Esophagus squamous epithelium (tissue), 5 donors: ENCODE results near the gene BTNL2. TPM values are rescaled to one million over a fixed set of nuclear protein-coding genes. Genes with fewer than 3 reads are reported as not detected.
A peak's percentile ranks its signal among the peaks of the same experiment; 100 is the strongest.

ENCODE experiments used
- DNase-seq: peaks from one replicate; lab custom pipeline; 2025; lab: John Stamatoyannopoulos, UW
- H3K27ac ChIP-seq, 4 donors: fragments of 200-600 bp; sonication (generic); one replicate each; pipeline ENCODE4 v1.5.1; 2016 to 2019; ENCODE audit warnings: mild to moderate bottlenecking in 1 of 4
- H3K27me3 ChIP-seq, 4 donors: fragments of 200-600 bp; sonication (generic); 1 replicate in 3 of 4; 2 replicates in 1 of 4; pipeline versions ENCODE4 v1.5.1 to v1.6.0; 2017 to 2021; ENCODE audit warnings: antibody characterized with exemption in 1 of 4
- H3K36me3 ChIP-seq, 3 donors: fragments of 200-600 bp; sonication (generic); one replicate each; pipeline ENCODE4 v1.5.1; 2016 to 2019
- H3K4me1 ChIP-seq, 3 donors: fragments of 200-600 bp; sonication (generic); one replicate each; pipeline ENCODE4 v1.5.1; 2017 to 2019
- H3K4me3 ChIP-seq, 4 donors: fragments of 200-600 bp; sonication (generic); 1 replicate in 3 of 4; 2 replicates in 1 of 4; pipeline ENCODE4 v1.5.1; 2016 to 2019; ENCODE audit warnings: mild to moderate bottlenecking in 2 of 4, moderate library complexity in 1 of 4
- H3K9me3 ChIP-seq, 3 donors: fragments of 200-600 bp; sonication (generic); one replicate each; pipeline ENCODE4 v1.5.1; 2016 to 2019
- POLR2A ChIP-seq, 4 donors: fragments of 450-650 bp; IDR thresholded peaks; one replicate each; pipeline ENCODE4 v1.6.1; 2017; ENCODE audit warnings: antibody characterized with exemption in 4 of 4, mild to moderate bottlenecking in 4 of 4, moderate library complexity in 3 of 4
- whole genome bisulfite sequencing, 2 donors: methylation state at CpG; one replicate each; pipeline ENCODE4 v1.1.5; 2018; 5-methylcytosine and 5-hydroxymethylcytosine counted together
- intact Hi-C: fragments of 100-400 bp; cut with DNase I; formaldehyde crosslinking; loops from one replicate; pipeline ENCODE4 v1.15.0; 2022
- total RNA-seq, 4 donors: library from RNA; depleted of rRNA; stranded (reverse); fragments of >200 nt; gene quantifications; one replicate each; pipeline ENCODE4 v1.1.0, GENCODE V29; 2016
- TF ChIP-seq, protein P1 (sequence below), 6 experiments: fragments of 450-650 bp in 4 of 6; fragments of 200-600 bp in 2 of 6; sonication (generic) in 2 of 6; IDR thresholded peaks; one replicate each; pipeline ENCODE4 v1.5.1; 2016 to 2019; ENCODE audit warnings: antibody characterized with exemption in 6 of 6, mild to moderate bottlenecking in 4 of 6, moderate library complexity in 4 of 6
- donor health status: DM: yes; HTN: yes; CAD: no.

The BTNL2 gene
- total RNA-seq, 4 donors from 2014 or later, result not detected

DNA sequence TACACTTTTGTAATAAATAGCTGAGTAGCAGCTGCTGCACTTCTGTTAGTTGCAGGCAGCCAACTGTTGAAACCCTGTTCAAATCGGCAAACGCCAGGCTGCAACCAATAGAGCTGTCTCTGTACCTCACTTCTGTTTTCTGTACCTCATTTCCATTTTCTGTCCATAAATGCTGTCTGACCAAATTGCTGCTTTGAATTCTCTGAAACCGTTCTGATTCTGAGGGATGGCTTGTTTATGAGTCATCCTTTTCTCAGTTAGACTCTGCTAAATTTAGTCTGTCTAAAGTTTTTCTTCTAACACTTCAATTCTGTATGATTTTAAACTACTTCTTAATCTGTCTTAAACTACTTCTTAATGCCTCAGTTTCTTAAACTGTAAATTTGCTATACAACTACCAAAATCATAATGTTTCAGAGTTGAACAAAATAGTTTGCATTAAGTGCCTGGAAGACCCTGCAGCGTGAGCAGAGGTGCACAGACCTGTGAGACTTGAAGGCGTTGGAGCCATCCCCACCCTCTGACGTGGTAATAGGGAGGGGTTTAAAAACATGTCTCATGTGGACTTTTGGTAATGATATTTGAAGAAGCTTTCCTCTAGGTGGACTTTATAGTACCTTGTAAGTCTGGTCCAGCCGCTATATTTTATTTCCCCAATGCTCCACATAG, 9.6 kb downstream of the BTNL2 start:
- 51 to 63% methylated on average over 7 of the region's 7 CpGs for WGBS, 2 donors
- DNase-seq, result no peak

DNA sequence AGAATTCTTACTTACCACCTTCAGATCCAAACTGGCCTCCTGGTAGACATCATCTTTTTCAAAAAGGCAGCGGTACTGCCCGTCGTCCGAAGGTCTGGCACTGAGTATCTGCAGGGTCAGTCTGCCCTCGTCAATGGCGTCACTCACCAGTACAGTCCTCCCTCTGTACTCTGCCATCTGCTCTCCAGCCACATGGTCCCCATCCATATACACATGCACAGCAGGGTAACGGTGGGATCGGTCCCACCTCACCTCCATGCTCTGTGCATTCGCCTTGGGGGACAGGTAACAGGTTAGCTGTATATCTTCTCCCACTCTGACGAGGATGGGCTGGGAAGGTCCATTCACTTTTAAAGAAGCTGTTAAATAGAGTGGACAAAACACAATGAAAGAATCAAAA, 11.0 kb downstream of the BTNL2 start:
- Histone ChIP-seq H3K4me1 (peaks cover 5 to 22% (median 5%) of the 10 kb centered on the region in 3 donors), H3K27me3 (no peaks in the 10 kb centered on the region), H3K27ac (no peak overlapping the region), H3K36me3 (no peaks in the 10 kb centered on the region), H3K4me3 (no peak overlapping the region), H3K9me3 (no peaks in the 10 kb centered on the region)
- TF ChIP-seq, protein P1, sequence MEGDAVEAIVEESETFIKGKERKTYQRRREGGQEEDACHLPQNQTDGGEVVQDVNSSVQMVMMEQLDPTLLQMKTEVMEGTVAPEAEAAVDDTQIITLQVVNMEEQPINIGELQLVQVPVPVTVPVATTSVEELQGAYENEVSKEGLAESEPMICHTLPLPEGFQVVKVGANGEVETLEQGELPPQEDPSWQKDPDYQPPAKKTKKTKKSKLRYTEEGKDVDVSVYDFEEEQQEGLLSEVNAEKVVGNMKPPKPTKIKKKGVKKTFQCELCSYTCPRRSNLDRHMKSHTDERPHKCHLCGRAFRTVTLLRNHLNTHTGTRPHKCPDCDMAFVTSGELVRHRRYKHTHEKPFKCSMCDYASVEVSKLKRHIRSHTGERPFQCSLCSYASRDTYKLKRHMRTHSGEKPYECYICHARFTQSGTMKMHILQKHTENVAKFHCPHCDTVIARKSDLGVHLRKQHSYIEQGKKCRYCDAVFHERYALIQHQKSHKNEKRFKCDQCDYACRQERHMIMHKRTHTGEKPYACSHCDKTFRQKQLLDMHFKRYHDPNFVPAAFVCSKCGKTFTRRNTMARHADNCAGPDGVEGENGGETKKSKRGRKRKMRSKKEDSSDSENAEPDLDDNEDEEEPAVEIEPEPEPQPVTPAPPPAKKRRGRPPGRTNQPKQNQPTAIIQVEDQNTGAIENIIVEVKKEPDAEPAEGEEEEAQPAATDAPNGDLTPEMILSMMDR (IDR thresholded peaks at IDR 0.05), result no peak
- no peak for TF ChIP-seq POLR2A (IDR thresholded peaks at IDR 0.05)
- intact Hi-C loops, result no loop called here
- 93 to 95% methylated on average over 7 to 10 of the region's 10 CpGs for WGBS, 2 donors
- DNase-seq, result no peak

More for the DNA sequence above, 9.6 kb downstream of the BTNL2 start:
- H3K36me3 ChIP-seq, result no peaks in the 10 kb centered on the region
- no peak overlapping the region for H3K4me3 ChIP-seq
- H3K4me1 ChIP-seq, result peaks cover 5 to 22% (median 5%) of the 10 kb centered on the region in 3 donors
- H3K27ac ChIP-seq, result no peak overlapping the region
- no peak for TF ChIP-seq POLR2A (IDR thresholded peaks at IDR 0.05)
- TF ChIP-seq, protein P1 (IDR thresholded peaks at IDR 0.05), result no peak
- intact Hi-C loops, result no loop called here
- no peaks in the 10 kb centered on the region for H3K27me3 ChIP-seq
- no peaks in the 10 kb centered on the region for H3K9me3 ChIP-seq

DNA sequence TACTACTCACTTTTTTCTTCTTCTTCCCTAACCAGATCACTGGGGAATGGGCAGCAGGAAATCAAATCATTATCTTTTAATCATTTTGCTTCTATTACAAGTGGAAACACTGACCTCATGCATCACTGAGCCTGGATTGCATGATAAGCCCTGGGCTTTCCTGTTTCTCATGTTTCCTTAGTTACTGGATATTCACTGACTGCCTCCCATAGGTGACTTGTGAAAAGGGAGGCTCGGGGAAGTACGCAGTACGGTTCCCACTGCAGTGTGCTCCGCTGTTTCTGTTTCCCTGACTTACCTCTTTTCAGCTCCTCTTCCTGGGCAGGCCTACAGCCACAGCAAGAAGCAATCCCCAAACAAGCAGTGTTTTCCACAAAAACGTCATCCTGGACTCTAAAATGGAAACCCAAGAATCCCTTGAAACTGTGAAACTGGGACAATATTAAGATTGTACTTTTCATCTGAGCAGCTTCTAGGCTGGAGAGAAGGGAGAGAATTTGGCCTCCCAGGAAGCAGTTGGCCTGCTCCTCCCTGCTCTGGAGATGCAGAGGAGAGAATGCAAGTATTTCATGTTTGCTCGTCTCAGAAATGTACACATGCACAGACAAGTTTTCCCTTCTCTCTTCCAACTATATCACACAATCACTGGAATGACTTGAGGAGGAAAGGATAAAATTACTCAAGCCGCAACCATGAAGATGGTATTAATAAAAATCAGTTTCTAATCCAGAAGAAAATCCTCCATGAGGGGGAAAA, 13.1 kb downstream of the BTNL2 start:
- Histone ChIP-seq H3K27me3 (no peaks in the 10 kb centered on the region), H3K36me3 (no peaks in the 10 kb centered on the region), H3K9me3 (no peaks in the 10 kb centered on the region), H3K4me3 (no peak overlapping the region), H3K4me1 (peaks cover 5 to 22% (median 5%) of the 10 kb centered on the region in 3 donors), H3K27ac (peak overlapping the region; percentile 50 to 73 (median 70))
- no peak for TF ChIP-seq POLR2A (IDR thresholded peaks at IDR 0.05)
- TF ChIP-seq, protein P1 (IDR thresholded peaks at IDR 0.05), result peak in 1 of 6 experiments; percentile 4
- DNase-seq, result no peak
- 25 to 36% methylated on average over 7 of the region's 7 CpGs for WGBS, 2 donors
- intact Hi-C loops, result no loop called here

DNA sequence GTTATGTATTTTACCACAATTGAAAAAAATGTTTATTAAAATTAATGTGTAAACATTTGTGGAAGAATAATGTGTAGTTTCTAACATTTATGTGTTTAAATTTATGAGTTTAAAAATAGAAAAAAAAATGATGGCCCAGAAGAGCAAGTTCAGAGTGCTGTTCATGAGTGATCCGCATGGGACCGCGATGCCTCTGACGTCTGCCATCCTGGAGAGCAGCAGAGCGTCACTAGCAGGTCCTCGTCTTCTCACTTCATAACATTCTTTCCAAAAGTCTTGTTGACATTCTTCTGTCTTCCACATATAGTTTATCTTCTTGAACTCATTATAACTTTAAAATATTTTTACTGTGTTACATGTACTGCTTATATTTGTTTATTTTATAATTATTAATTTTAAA, 15.5 kb downstream of the BTNL2 start:
- peaks cover 5 to 22% (median 5%) of the 10 kb centered on the region in 3 donors for H3K4me1 ChIP-seq
- no peak overlapping the region for H3K27ac ChIP-seq
- no peak for DNase-seq
- H3K4me3 ChIP-seq, result no peak overlapping the region
- WGBS, 2 donors, result 93 to 95% methylated on average over 6 of the region's 6 CpGs
- no peaks in the 10 kb centered on the region for H3K27me3 ChIP-seq
- no peaks in the 10 kb centered on the region for H3K9me3 ChIP-seq
- H3K36me3 ChIP-seq, result no peaks in the 10 kb centered on the region
- no peak for TF ChIP-seq POLR2A (IDR thresholded peaks at IDR 0.05)
- TF ChIP-seq, protein P1 (IDR thresholded peaks at IDR 0.05), result no peak
- intact Hi-C loops, result no loop called here
